NCI-H510A (cell line): ENCODE measurements around the gene ZBTB20.
"Not testable (repeated sequence)": the region's sequence is repeated elsewhere in the genome, so short reads cannot be mapped to it uniquely, and the experiment has no call there.

Experiments used
- DNase-seq: peaks from one replicate; lab custom pipeline; 2025; lab: John Stamatoyannopoulos, UW

The ZBTB20 gene

DNA sequence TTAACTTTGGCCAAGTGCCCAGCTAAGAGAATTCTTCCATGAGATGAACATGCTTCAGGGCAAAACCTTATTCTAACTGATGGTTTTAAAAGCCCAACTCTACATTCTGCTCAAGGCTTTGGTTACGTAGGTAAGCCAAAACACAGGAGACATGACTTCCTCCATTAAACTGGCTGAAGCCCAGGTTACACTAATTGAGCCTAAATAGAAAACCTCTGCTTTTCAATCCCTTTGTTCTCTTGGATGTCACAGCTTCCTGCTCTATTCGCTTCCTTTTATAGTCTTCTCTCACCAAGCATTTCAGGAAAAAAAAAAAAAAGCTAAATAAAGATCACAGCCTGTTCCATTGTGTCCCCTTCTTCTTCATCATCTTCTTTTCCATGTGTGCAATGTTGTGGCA is 432.9 kb downstream of the ZBTB20 start:
- DNase-seq = no peak

DNA sequence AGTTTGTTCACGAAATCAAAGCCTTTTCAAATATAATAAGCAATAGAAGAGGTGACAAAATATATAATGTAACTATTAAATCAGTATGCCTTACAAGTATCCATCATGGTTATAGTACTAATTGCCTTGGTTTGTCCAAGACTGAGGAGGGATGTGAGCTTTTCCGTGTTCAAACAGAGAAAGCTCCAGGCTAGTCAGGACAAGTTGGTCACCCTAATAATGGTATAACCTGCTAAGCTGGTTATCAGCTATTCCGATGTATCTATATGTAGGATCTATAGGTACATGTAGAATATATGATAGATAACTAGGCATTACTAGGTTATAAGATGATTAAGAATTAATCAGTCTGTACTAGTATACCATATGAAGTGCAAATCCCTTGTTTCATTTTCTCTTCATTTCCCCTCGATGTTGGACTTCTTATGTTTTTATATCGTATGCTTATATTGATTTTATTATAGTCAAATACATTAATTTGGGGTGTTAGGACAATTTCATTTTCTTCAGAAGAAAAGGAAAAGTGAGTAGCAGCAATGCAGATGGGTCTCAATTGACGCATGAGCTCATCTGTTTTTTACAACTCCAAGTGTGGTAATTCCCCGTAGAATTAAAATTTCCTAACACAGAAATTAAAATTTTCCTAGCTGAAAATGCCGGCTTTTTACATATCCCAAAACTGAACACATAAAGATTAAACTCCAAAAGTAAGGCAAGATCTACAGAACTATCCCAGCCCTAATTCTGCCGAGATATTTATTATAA is 434.2 kb downstream of the ZBTB20 start:
- DNase-seq = no peak

DNA sequence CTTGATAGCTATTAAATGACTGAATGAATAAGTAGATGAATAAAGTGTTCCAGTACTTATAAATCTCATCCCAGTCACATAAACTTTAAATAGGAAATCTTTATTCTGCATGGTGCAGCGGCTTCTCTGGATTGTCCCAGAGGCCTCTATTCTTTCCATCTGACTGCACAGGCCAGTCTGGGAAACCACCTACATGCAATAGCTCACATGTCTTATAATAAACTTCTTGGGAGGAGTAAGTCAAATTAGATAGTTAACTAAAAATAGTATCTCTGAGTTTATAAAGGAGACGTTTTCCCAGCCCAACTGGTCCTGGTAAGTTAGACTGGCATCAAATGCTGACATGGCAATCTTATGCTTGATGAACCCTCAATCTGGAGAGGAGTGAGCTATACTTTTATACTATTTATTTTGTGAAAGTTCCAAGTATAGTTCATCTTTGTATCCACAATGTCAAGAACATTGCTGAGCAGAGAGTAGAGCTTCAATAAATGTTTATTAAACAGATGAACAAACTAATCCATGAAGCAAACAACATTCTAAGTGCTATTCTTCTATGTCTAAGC is 435.7 kb downstream of the ZBTB20 start:
- no peak for DNase-seq

DNA sequence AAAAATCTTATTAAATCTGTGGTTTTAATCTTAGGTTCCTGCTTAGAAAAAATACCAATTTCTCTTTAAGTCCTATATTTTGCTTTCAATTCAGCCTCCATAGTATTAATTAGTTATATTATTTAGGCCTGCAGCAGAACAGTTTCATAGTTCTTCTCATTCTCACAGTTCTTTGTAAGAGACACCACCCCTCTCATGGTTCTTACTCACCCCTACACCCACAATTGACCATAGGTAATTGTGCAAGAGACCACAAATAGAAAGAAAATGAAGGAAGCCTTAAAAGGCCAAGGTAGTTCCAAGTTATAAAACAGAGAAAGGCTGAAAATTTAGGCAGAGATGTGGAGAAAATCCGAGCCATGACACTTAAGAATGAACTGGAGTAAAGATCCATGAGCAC is 438.0 kb downstream of the ZBTB20 start:
- DNase-seq = no peak

DNA sequence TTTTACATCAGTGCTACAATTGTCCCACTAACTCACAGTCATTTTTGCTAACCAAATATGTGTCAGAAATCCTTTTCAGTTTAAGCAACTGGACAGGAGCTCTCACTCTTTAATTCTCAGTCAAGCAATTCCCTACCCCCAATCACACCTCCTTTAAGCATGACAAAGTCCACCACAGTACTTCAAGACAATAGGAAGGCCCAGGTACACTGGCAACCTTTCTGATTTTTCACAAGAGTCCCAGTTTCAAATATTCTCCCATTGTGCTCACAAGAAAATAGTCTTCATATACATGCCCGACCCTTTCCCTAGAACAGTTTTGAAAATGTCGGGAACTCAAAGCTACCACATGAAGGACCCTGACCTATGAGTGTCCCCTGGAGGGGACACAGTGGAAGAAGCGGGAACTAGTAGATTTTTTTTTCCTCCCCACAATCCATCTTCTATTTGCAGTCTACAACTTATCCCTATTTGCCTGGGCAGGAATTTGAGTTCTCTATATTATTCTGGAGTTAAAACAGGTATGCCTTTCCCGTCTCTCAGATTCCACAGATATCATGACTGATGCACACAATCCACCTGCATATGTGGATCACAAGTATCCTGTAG is 439.7 kb downstream of the ZBTB20 start:
- DNase-seq = no peak

DNA sequence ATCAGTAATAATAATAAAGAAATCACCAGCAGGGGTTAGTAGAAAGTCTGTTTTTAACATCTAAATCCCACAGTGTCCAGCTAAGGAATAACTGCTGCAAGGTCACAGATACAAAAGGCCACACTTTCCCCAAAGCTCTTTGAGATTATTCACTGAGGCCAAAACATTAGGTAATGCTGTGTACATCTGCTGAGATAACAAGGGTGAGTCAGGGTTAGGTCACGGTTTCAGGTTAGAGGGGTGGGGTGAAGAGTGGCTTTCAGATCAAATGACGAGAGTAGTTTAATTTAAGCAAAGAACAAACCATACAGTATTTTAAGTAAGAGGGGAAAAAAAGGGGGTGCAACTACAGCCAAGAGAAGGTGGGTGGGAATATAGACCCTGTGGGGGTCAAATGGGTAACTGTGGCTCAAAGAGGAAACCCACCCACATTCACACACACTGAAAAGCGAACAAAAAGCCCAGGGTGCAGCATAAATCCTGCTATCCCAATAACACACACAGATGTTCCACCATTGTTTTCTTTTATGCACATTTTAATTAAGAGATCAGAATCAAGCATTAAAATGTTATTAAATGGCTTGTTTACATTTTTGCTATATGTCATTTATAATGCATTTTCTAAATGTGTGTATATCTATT is 440.4 kb downstream of the ZBTB20 start:
- DNase-seq = no peak

DNA sequence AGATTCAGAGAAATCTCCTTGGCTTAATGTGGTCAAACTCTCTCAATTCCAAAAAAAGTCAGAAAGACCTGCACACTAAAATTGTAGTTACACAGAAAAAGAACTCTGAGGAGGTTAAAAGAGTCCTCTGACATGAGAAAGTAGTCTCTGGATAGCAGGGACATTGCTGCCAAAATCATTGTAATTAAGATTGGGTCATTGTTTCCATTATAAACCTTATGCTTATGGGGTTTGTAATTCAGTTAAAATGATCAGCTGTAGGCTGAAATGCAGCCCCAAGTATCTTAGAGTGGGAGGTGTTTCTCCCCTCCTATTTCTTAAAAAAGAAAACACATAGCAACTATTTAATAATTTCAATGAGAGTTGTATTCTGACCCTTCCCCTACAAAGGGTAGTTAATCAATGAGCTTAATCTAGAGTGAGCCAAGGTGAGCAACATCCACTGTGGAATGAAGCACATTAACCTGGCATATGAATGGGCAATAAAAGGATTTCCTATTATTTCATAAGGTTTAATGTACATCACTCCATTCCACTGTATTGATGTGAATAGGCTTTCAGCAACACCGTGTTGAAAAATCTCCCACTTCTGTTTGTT is 446.4 kb downstream of the ZBTB20 start:
- DNase-seq = no peak

DNA sequence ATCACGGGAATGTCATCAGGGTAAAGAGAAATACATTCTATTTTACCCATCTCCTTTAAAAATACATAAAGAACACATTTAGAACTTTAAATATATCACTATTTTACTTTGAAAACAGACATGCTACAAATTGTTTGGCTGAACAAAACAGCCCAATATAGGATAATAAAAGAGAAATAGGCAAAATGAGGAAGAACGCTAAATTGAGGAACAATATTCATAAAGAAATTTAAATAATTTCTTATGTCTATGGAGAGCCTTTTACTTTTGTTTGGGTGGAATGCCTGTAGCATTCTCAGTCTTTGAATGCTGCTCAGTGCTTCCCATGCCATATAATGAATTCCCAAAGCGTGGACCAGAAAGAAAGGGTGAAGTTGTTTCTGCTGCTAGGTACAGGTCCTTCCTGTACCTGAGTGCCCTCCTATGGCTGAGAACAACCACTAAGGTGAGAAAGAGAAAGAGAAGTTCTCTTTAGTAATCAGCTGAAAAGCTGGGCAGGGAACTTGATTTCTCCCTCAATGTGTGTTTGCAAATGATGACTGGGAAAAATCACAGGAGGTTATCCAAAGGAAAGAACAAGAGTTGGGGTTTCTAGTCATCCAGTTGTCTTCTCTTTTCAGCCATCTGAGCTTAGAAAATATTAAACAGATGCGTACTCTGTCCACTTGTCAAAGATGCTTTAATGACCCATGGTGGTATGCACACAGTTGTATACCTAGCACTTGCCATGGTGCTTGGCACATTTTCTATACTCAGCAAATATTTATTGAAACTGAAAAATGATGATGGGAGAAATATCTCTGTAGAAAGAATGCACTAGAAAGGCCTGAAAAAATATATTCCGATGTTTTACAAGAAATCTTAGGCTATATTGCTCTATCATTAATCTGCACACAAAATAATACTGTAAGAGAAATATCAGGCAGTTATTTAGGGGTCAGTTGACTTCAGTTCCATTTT is 448.7 kb downstream of the ZBTB20 start:
- DNase-seq = no peak

DNA sequence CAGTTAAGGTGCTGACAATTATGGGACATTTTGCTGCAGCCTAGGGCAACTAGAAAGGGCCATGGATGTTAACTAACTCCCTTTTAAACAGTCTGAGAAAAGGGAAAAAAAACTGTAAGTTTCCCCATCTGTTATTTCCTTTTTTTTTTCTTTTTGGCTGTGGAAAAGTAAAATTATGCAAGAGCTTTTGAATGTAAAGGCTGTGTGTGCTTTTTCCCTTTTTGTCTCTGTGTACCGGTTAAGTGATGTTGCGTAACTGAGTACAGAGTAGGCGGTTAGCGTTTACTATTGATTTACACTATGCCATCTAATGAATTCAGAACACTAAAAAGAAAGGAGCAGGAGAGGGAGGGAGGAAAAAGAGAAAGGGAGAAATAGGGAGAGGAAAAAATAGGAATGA is 449.7 kb downstream of the ZBTB20 start:
- DNase-seq = no peak

DNA sequence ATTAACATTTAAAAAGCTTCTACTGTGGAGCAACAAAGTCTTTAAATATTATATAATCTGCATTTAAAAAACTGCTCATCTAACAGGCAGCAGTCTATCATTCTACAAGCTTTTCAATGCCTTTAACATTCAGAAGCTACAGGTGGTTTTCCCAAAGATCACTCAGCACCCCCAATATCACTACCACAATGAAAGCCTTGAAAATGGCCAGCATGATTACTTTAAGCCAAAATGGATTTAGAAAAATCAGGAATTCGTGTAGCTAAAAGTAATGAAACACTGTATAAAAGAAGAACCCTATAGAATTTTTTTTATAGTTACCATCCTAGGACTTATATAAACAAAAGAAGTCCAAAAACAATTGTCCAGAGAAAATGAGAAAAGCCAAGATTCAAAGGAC is 452.8 kb downstream of the ZBTB20 start:
- DNase-seq = no peak

DNA sequence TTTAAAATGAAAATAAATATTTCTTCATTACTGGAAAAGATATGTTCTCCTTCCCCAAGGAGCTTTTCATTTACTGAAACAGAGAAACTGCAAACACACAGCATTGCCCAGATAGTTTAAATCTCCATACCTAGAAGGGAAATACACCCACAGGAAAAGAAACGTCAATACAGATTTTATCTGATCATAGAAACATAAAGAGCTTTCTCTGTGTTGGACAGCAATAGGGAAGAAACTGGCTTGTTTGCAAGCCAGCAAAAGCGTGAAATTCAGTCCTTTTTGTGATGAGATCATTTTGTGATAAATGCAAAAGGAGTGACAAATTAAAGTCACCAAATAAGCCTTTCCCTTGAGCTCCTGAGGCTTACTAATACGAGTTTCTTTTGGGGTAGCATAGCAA is 455.2 kb downstream of the ZBTB20 start:
- no peak for DNase-seq

DNA sequence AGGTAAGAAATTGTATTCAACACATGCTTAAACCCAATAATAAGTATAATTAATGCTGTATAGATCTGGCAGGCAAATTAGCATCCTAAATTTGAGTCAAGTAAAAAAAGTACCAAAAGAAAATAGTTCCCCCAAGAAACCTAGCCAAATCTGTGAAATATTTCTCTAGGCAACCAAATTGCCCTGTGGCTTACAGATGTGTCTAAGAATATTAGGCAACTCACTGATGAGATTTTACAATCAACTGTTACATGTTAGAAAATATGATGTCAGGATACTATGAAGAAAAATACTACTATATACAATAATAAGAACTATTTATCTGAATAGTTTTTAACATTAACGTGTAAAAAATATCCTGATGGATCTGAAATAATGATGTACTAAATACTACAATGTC is 456.2 kb downstream of the ZBTB20 start:
- DNase-seq = no peak

DNA sequence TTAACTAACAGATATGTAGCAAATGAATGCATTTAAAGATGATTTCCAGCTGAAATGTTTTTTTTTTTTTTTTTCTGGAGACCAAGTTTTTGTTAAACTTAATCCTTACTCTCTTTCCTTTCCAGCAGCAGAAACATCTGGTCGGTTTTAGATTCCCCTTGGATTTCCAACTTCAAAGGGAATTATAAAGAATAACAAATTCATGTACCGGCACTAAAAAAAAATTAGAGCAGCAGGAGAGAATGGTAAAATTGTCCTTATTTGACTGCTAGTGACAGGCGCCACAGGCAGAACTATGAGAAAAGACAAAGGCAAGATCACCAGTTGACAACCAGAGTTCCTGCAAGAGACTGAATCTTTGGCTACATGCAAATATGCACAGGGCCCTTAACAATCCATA is 459.9 kb downstream of the ZBTB20 start:
- no peak for DNase-seq

DNA sequence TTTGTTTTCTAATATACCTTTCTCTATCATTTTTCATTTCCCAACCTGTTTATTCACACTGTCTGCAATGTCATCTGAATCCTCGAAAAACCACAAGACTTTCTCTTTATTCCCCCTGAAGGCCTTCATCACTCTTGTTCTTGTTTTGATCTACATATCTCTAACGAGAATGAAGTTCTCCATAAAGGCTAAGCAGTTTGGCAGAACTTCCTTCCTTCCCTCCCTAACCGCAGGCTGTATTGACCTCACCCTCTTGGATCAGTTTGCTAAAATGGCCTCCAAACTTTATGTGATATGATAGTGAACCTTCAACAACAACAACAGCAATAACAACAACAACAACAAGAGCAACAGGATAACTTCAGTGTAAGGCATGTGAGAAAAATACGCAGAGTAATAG is 460.5 kb downstream of the ZBTB20 start:
- DNase-seq = no peak

DNA sequence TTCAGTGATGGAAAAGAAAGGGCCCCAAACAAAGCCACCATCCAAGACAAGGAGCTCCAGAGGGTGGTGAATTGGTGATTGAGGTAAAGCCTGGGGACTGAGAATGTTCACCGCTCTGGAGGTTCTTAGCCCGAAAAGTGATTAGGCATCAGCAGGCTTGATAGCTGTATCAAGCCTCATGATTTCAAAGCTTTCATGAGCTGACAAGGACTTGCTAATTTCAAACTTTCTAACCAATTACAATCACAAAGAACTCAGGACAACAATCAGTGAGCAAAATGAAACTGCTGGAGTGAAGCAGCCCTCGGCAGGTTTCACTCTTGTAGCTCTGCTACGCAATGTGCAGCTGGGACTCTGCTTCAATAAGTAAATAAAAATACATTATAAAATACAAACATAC is 461.9 kb downstream of the ZBTB20 start:
- DNase-seq = no peak

DNA sequence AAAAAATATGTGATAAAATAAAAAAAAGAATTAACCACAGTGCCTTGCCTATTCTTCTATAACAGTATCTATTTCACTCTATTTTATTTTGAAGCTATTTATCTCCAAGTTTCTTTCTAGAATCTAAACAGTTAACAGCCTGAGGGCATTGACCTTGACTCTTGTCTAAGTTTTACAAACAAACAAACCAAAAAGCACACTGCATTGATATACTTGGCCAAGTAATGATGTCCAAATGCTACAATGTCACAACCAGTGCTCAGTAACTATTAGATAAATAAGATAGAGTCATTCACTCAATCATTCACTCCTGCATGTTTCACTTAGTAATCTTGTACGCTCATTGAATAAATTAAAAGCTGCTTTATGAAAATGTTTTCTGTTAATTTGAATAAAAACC is 466.8 kb downstream of the ZBTB20 start:
- no peak for DNase-seq

DNA sequence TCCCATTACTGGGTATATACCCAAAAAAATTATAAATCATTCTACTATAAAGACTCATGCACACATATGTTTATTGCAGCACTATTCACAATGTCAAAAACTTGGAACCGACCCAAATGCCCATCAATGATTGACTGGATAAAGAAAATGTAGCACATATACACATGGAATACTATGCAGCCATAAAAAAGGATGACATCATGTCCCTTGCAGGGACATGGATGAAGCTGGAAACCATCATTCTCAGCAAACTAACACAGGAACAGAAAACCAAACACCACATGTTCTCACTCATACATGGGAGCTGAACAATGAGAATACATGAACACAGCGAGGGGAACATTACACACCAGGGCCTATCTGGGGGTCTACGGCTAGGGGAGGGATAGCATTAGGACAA is 467.3 kb downstream of the ZBTB20 start:
- DNase-seq = not testable (repeated sequence)

DNA sequence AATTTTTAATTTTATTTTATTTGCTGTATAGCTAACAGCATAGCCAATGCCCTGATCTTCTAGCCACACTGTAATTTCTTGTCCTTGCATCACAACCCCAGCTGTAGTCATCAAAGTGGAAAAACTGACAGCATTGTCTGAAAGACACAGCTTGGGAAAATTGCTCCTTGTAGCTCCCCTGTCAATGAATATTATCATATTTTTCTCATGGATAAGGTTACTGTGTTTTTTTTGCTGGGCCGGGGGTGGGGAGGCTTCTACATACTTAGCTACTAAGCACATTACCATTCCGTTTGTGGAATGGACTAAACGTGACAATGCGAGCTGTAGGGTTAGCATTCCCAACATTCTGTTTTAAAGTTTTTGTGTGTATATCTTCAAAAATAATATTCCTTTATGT is 472.0 kb downstream of the ZBTB20 start:
- DNase-seq = no peak

DNA sequence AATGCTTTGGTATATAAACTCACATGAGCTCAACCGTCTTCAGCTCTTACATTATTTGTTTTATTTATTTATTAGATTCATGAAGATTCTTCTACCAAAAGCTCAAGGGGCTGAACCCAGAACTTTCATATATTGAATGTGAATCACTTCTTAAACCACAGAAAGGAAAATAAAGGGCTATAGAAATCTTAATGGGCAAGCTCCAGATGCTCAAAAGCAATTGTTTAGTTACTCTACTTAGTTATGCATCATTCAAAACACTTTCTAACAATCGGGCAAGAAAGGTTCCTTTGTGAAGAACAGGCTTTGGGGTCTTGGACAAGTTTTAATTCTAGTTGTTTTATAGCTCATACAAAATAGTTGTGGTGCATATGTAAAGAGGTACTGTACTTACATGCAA is 473.1 kb downstream of the ZBTB20 start:
- no peak for DNase-seq

DNA sequence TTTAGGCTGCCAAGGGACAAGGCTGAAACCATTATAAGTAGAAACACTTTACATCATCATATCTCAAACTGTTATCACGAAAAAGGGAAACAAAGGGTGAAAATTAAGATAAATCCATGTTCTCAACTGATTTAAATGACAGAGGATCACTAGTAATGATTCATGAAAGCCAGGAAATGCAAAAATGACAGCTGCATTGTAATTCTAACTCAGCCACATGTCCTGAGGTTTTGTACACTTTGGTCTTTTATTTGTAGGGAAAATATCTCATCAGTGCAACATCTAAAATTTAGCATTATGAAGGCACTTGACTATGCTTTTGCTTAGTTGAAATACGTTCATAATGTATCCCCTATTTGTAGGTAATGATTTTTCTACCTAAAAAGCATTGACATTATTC is 473.6 kb downstream of the ZBTB20 start:
- no peak for DNase-seq

DNA sequence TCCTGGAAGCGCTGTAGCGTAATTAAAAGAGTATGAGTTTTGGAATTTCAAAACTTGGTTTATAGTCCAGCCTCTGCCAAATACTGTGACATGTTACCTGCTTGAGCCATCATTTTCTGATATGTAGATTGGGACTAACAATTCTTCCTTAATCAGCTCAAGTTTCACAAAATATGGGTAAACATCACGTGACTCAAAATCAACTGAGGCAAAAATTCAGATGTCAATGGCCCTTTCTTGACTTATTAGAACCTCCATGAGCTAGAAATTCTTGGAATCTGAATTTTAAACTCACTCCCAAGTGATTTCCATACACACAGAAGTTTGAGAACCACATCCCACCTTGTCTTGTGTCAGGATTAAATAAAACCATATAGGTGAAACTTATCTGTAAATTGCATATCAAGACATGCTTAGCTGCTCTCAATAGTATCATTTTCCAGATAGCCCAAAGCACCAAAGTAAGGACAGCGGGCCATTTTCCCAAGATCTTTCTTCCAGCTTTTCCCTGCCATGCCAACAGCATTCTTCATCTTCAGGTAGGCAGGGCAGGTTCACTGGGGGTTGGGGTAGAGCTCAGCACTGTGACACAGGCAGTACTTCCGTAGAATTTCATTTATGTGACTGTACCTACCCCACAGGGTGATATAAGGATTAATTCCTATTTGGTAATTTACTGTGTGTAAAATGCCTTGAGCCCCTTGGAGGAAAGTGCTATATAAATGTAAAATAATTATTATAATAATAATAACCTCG is 474.2 kb downstream of the ZBTB20 start:
- DNase-seq = no peak
